Epithelial cell of esophagus (primary cell): ENCODE measurements around the gene SPACA4.
"Not testable (repeated sequence)": the region's sequence is repeated elsewhere in the genome, so short reads cannot be mapped to it uniquely, and the experiment has no call there.

Experiments used
- DNase-seq: peaks from one replicate; pipeline ENCODE4 v3.0.0; 2010; ENCODE audit warnings: low read depth
- H3K4me3 ChIP-seq: 2 replicates; pipeline ENCODE4 v1.5.1; 2011; ENCODE audit warnings: mild to moderate bottlenecking, low read length, control low read depth
- TF ChIP-seq, protein P1 (sequence below): IDR thresholded peaks from 2 replicates; pipeline ENCODE4 v1.5.1; 2011; ENCODE audit warnings: low read depth, mild to moderate bottlenecking, low read length, control low read depth, inconsistent platforms; ENCODE audit not compliant: insufficient read depth; ENCODE audit errors: missing control alignments

The SPACA4 gene

GRCh38 chr19:48631225-48631624, 24.7 kb downstream of the SPACA4 start:
- H3K4me3 ChIP-seq: no peak overlapping the region
- no peak for DNase-seq
- TF ChIP-seq, protein P1, sequence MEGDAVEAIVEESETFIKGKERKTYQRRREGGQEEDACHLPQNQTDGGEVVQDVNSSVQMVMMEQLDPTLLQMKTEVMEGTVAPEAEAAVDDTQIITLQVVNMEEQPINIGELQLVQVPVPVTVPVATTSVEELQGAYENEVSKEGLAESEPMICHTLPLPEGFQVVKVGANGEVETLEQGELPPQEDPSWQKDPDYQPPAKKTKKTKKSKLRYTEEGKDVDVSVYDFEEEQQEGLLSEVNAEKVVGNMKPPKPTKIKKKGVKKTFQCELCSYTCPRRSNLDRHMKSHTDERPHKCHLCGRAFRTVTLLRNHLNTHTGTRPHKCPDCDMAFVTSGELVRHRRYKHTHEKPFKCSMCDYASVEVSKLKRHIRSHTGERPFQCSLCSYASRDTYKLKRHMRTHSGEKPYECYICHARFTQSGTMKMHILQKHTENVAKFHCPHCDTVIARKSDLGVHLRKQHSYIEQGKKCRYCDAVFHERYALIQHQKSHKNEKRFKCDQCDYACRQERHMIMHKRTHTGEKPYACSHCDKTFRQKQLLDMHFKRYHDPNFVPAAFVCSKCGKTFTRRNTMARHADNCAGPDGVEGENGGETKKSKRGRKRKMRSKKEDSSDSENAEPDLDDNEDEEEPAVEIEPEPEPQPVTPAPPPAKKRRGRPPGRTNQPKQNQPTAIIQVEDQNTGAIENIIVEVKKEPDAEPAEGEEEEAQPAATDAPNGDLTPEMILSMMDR: no peak

GRCh38 chr19:48632286-48632685, 25.7 kb downstream of the SPACA4 start:
- not testable (repeated sequence) for H3K4me3 ChIP-seq, DNase-seq

- DNase-seq: peak; percentile 87
- no peak overlapping the region for H3K4me3 ChIP-seq
- TF ChIP-seq, protein P1: no peak
These were observed 26.2 kb downstream of the SPACA4 start for GRCh38 chr19:48632692-48633147.

GRCh38 chr19:48633148-48634035, 26.9 kb downstream of the SPACA4 start:
- peak overlapping the region; percentile 29 for H3K4me3 ChIP-seq
- DNase-seq: peak; percentile 70
- TF ChIP-seq, protein P1: no peak

GRCh38 chr19:48634036-48634342, 27.4 kb downstream of the SPACA4 start:
- H3K4me3 ChIP-seq: peak overlapping the region; percentile 29
- DNase-seq: no peak
- TF ChIP-seq, protein P1: no peak

DNA sequence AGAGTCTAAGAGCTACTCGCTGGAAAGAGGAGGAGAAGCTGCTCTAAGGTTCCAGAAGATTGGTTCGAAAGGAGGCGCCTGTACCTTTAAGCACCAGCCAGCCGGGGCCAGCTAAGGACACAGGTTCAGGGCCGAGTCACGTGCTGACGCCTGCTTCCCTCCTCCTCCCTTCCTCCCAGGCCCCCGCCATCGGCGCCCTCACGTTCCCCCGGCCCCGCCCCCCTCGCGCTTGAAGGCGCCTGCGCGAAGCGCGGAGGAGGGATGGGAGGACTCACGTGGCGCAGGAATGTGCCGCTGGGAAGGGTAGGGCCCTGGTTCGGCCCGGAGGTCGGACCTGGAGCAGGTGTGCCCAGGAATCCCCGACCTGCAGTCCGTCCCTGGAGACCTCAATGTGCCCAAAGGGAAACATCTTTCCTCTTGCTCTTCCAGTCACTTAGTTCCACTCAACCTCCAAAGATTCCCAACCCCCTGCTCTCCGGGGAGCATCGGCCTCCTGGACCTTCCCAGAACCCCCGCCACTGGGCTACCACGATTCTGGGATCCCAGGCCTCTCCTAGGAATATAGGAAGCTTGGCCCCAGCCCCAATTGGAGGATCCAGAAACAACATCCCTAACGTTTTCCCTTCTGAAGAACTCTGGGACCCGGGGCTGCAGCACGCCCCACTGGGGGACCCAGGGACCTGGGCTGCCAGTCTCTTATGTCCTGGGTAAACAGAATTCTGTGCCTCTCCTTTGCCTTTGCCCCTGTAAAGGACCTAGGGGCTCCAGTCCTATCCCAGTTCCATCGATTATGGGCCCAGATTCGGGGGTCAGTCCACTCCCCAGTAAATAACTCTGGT, 28.1 kb downstream of the SPACA4 start:
- peak overlapping the region; percentile 41 for H3K4me3 ChIP-seq
- TF ChIP-seq, protein P1: no peak
- DNase-seq: peak; percentile 97

DNA sequence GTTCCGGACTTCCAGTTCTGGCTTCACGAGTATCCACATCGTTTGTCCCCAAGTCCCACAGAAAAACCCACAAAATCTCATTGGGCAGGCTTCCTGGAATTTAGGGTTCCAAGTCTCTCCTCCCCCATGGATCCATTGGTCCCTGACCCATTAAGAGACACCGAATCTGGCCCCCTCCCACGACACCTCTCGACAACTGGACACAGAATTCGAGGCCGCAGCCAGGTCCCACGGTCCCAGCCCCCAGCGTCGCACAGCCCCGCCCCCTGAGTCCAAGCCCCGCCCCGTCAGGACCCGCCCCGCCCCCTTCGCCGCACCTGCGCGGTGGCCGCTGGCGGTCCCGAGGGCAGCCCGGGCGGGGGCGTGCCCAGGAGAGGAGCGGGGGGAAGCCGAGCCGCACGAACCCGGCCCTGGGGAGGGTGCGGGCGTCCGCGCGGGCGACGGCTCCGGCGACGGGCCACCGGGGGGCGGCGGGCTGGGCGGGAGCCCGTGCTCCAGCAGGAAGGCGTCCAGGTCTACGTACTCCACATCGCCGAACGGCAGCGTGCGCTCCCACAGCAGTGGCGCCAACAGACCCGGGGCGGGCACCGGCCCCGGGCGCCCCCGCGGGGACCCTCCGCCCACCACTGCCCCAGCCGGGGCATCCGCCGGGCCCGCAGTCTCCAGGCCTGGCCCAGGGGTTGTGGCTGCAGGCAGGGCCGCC, 28.9 kb downstream of the SPACA4 start:
- peak overlapping the region; percentile 83 for H3K4me3 ChIP-seq
- DNase-seq: peak; percentile 63
- TF ChIP-seq, protein P1: no peak
